Nephron (organoid): ENCODE measurements around the gene KRTAP10-10.
"Not testable (repeated sequence)": the region's sequence is repeated elsewhere in the genome, so short reads cannot be mapped to it uniquely, and the experiment has no call there.

Source experiments
- H3K27ac Mint-ChIP-seq, 3 experiments: 2 replicates each; pipeline ENCODE4 v1.8.0; 2020; ENCODE audit warnings: mixed read lengths in 3 of 3, mild to moderate bottlenecking in 2 of 3, moderate library complexity in 1 of 3
- H3K27me3 Mint-ChIP-seq: 2 replicates; pipeline ENCODE4 v1.8.0; 2021; ENCODE audit warnings: low read depth, mild to moderate bottlenecking, moderate library complexity, mixed read lengths
- H3K36me3 Mint-ChIP-seq: 2 replicates; pipeline ENCODE4 v1.8.0; 2020; ENCODE audit warnings: low read depth, mixed read lengths
- H3K4me1 Mint-ChIP-seq: 2 replicates; pipeline ENCODE4 v1.8.0; 2020; ENCODE audit warnings: mixed read lengths
- H3K4me3 Mint-ChIP-seq, 3 experiments: 2 replicates each; pipeline ENCODE4 v1.8.0; 2020; ENCODE audit warnings: mild to moderate bottlenecking in 3 of 3, mixed read lengths in 3 of 3, moderate library complexity in 2 of 3
- H3K9me3 Mint-ChIP-seq: 2 replicates; pipeline ENCODE4 v1.8.0; 2020; ENCODE audit warnings: mixed read lengths
- TF ChIP-seq, protein P1 (sequence below), 3 experiments: fragments of 200-600 bp; sonication (generic); IDR thresholded peaks; one replicate each; pipeline ENCODE4 v1.5.0; 2021; ENCODE audit warnings: antibody characterized with exemption in 3 of 3; ENCODE audit not compliant: unreplicated experiment in 3 of 3

Gene KRTAP10-10

DNA sequence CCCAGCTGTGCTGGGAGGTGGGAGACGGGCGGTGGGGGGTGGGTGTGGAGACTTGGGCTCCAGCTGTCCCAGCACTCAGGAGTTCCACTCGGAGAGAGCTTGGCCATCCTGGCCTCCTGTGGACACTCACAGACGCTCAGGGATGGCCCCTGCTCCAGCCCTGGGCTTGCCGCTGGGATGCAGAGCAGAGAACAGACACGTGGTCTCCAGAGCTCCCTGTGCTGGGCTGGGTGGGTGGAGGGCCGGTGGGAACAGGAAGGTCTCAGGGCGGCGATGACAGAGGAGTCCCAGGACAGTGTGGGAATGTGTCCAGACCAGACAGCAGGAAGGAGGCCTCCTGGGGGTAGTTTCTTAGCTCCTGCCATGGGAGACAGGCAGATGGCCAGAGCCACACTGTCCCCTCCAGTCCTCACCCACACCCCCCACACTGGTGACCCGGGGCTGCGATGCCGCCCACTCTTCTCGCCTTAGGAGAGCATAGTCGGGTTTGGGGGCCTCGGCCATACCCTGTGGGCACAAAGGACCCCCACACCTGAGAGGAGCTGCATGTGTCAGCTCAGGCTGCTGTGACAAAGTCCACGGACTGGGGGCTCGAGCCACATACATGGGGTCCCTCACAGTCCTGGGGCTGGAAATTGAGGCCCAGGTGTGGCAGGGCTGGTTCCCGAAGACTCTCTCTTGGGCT lies 8.3 kb upstream of the KRTAP10-10 start:
- no peak overlapping the region for H3K4me3 Mint-ChIP-seq
- H3K27ac Mint-ChIP-seq = no peak overlapping the region
- peaks cover 44% of the 10 kb centered on the region for H3K9me3 Mint-ChIP-seq
- H3K27me3 Mint-ChIP-seq = peaks cover 26% of the 10 kb centered on the region
- TF ChIP-seq, protein P1, sequence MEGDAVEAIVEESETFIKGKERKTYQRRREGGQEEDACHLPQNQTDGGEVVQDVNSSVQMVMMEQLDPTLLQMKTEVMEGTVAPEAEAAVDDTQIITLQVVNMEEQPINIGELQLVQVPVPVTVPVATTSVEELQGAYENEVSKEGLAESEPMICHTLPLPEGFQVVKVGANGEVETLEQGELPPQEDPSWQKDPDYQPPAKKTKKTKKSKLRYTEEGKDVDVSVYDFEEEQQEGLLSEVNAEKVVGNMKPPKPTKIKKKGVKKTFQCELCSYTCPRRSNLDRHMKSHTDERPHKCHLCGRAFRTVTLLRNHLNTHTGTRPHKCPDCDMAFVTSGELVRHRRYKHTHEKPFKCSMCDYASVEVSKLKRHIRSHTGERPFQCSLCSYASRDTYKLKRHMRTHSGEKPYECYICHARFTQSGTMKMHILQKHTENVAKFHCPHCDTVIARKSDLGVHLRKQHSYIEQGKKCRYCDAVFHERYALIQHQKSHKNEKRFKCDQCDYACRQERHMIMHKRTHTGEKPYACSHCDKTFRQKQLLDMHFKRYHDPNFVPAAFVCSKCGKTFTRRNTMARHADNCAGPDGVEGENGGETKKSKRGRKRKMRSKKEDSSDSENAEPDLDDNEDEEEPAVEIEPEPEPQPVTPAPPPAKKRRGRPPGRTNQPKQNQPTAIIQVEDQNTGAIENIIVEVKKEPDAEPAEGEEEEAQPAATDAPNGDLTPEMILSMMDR (IDR thresholded peaks at IDR 0.05; ENCODE audit: unreplicated experiment in 3 of 3) = no peak
- H3K36me3 Mint-ChIP-seq = peaks cover 20% of the 10 kb centered on the region
- H3K4me1 Mint-ChIP-seq = no peaks in the 10 kb centered on the region

DNA sequence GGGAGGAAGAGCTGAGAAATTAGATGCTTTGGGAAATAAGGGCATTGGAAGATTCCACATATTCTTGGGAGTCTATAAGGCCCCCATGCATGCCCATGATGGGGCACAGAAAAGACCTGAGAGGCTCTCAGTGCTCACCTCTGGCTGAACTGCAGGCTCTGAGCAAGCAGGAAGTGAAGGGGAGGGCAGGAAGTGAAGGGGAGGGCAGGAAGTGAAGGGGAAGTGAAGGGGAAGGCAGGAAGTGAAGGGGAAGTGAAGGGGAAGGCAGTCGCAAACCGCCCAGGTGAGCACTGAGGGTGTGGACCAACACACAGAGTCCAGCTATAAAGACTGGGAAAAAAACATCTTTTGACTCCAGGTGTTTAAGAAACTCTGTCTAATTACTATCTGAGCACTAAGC lies 6.7 kb upstream of the KRTAP10-10 start:
- Mint-ChIP-seq H3K9me3 (peaks cover 35% of the 10 kb centered on the region), H3K27me3 (peaks cover 30% of the 10 kb centered on the region), H3K4me1 (no peaks in the 10 kb centered on the region)

DNA sequence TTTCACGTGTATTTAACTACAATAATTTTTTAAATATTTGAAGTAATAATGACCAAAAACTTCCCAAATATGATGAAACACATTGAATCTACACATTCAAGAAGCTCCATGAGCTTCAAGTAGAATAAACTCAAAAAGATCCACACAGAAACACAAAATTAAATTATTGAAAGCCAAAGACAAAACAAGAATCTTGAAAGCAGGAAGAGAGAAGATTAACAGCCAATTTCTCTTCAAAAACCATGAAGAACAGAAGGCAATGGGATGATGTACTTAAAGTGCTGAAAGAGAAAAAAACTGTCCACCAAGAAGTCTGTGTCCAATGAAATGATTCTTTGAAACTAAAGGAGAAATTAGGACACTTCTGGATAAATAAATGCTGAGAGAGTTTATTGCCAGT lies 5.1 kb upstream of the KRTAP10-10 start:
- TF ChIP-seq, protein P1 (IDR thresholded peaks at IDR 0.05; ENCODE audit: unreplicated experiment in 3 of 3) = no peak
- Mint-ChIP-seq H3K36me3 (peaks cover 13% of the 10 kb centered on the region), H3K27ac (no peak overlapping the region), H3K4me1 (no peaks in the 10 kb centered on the region), H3K27me3 (peaks cover 23% of the 10 kb centered on the region), H3K4me3 (no peak overlapping the region), H3K9me3 (peaks cover 35% of the 10 kb centered on the region)

More for the DNA sequence above, 6.7 kb upstream of the KRTAP10-10 start:
- Mint-ChIP-seq H3K36me3 (peaks cover 13% of the 10 kb centered on the region), H3K27ac (no peak overlapping the region), H3K4me3 (no peak overlapping the region)
- TF ChIP-seq, protein P1 (IDR thresholded peaks at IDR 0.05; ENCODE audit: unreplicated experiment in 3 of 3) = no peak

DNA sequence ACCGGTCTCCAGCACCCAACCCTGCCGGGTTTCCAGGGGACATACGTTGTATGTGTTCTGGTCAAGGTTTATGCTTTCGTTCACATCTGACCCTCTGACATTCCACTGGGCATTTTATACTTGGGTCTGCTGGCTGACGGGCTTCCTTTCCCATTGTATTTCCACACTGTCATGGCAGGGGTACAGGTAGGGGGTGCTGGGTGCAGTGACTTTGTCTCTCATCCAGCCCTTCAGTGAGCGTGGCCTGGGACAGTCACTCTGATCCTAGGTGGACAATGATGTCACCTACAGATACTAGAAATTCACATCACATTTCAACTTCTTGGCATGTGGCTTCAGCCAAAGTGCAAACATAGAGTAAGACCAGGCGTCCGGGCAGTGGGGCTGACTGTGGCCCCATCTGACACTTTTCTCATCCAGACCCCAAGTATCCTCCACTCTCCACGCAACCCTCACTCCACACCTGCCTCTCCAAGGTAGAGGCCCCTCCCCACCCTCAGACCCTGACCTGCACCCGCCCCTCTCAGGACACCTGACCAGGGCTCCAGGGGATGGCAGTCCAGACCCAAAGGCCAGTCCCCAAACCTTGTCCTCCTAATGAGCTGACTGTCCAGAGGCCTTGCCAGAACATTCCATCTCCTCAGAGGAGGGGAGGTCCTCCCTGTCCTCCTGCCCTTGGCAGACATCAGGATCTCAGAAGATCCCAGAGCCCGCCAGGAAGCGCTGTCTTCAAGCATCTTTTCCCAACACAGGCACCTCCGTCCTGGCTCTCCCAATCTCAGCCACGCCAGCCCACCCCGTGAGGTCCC lies 743 bp upstream of the KRTAP10-10 start:
- Mint-ChIP-seq H3K4me1 (no peaks in the 10 kb centered on the region), H3K27me3 (peaks cover 18% of the 10 kb centered on the region), H3K27ac (no peak overlapping the region), H3K4me3 (no peak overlapping the region), H3K9me3 (peaks cover 36% of the 10 kb centered on the region), H3K36me3 (no peaks in the 10 kb centered on the region)
- TF ChIP-seq, protein P1 (IDR thresholded peaks at IDR 0.05; ENCODE audit: unreplicated experiment in 3 of 3) = no peak

DNA sequence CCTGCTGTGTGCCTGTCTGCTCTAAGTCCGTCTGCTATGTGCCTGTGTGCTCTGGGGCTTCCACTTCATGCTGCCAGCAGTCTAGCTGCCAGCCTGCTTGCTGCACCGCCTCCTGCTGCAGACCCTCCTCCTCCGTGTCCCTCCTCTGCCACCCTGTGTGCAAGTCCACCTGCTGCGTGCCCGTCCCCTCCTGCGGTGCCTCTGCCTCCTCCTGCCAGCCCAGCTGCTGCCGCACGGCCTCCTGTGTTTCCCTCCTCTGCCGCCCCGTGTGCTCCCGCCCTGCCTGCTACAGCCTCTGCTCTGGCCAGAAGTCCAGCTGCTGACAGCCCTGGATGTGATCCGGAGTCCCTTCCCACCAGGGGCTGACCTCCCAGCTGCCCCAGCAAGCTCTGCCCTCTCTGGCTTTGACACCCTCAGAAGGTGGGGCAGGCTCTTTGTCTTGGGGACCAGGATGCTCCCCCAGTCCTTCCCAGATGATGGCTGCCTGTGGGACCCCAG lies 744 bp downstream of the KRTAP10-10 start:
- peaks cover 18% of the 10 kb centered on the region for H3K27me3 Mint-ChIP-seq
- not testable (repeated sequence) for H3K36me3 Mint-ChIP-seq, H3K4me3 Mint-ChIP-seq, H3K4me1 Mint-ChIP-seq, H3K27ac Mint-ChIP-seq
- H3K9me3 Mint-ChIP-seq = peaks cover 33% of the 10 kb centered on the region

DNA sequence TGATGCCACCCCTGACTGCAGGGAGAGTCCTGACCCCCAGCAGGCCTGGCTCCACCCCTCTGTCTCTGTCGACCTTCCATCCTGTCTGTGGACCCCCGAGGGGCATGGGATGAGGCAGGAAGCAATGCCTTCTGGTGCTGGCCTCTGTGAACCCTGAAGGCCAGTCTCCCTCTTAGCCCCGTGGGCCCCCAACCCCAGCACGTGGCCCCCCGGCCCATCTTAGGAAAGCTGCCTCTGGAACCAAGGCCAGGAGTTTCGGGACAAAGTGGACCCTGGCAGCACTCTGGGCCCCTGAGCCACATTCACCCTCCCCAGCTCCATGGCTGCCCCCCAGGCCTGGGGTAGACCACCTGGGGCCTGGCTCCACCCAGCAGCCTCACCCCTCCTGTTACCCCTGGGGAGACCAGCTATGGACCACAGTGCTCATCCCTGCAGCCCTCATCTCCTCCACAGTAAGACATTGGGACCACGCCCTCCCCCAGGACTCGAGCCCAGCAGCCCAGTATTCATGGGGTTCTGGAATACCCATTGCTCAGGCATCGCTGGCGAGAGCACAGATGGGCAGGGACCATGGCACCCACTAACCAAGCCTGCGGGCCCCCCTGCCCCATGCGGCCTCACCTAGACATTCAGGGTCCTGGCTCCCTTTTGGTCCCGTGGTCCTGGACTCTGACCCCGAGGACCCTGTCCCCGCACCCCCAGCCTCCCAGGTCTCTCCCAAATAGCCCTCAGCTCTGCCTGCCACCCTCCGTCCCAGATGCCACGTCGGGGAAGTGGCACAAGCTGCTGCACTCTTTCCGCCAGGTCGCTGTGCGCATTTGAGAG lies 1.6 kb downstream of the KRTAP10-10 start:
- not testable (repeated sequence) for H3K27ac Mint-ChIP-seq, H3K4me1 Mint-ChIP-seq, H3K36me3 Mint-ChIP-seq, H3K4me3 Mint-ChIP-seq
- peaks cover 13% of the 10 kb centered on the region for H3K27me3 Mint-ChIP-seq
- H3K9me3 Mint-ChIP-seq = peaks cover 35% of the 10 kb centered on the region
